Panc1 (cell line): ENCODE results near the gene NAPA.

Experiments
- POLR2AphosphoS5 ChIP-seq: IDR thresholded peaks from 2 replicates; pipeline ENCODE4 v1.6.1; 2012; ENCODE audit warnings: mild to moderate bottlenecking, low read depth, low read length, moderate library complexity
- SIN3A ChIP-seq: IDR thresholded peaks from 2 replicates; pipeline ENCODE4 v1.6.1; 2012; ENCODE audit warnings: low read depth, mild to moderate bottlenecking, low read length, moderate library complexity, borderline replicate concordance; ENCODE audit not compliant: insufficient read depth
- TF ChIP-seq, protein P1 (sequence below): fragments of 450-650 bp; IDR thresholded peaks from 2 replicates; pipeline ENCODE4 v1.5.1; 2017; ENCODE audit warnings: mild to moderate bottlenecking

DNA sequence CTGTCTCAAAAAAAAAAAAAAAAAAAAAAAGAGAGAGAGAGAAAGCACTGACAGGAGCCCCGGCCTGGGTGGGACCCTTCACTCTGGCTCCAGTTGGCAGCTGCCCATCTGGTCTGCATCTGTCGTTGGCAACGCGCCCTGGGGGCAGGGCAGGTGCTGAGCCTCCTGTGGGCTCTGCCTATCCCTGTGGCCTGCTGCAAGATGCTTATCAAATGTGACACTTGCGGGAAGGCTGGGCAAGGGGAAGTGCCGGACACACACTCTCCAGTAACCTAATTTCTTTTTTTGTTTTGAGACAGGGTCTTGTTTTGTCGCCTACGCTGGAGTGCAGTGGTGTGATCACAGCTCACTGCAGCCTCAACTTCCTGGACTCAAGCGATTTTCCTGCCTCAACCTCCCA lies 20.1 kb downstream of the NAPA start:
- TF ChIP-seq, protein P1, sequence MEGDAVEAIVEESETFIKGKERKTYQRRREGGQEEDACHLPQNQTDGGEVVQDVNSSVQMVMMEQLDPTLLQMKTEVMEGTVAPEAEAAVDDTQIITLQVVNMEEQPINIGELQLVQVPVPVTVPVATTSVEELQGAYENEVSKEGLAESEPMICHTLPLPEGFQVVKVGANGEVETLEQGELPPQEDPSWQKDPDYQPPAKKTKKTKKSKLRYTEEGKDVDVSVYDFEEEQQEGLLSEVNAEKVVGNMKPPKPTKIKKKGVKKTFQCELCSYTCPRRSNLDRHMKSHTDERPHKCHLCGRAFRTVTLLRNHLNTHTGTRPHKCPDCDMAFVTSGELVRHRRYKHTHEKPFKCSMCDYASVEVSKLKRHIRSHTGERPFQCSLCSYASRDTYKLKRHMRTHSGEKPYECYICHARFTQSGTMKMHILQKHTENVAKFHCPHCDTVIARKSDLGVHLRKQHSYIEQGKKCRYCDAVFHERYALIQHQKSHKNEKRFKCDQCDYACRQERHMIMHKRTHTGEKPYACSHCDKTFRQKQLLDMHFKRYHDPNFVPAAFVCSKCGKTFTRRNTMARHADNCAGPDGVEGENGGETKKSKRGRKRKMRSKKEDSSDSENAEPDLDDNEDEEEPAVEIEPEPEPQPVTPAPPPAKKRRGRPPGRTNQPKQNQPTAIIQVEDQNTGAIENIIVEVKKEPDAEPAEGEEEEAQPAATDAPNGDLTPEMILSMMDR: no peak
- TF ChIP-seq POLR2AphosphoS5 (no peak), SIN3A (no peak)
